Hepatocyte (in vitro differentiated cells): Measurements from ENCODE around the gene LONP1.

Experiments used
- EZH2 ChIP-seq: fragments of 200-600 bp; sonication (generic); IDR thresholded peaks from 2 replicates; pipeline ENCODE4 v1.6.1; 2016; ENCODE audit warnings: antibody characterized with exemption, mild to moderate bottlenecking, borderline replicate concordance
- EZH2phosphoT487 ChIP-seq: fragments of 200-600 bp; sonication (generic); IDR thresholded peaks from one replicate; pipeline ENCODE4 v1.6.1; 2018; ENCODE audit warnings: antibody characterized with exemption, mild to moderate bottlenecking, low read depth, moderate library complexity; ENCODE audit not compliant: unreplicated experiment, severe bottlenecking
- TF ChIP-seq, protein P1 (sequence below): fragments of 200-600 bp; sonication (generic); IDR thresholded peaks from 2 replicates; pipeline ENCODE4 v1.5.1; 2016; ENCODE audit warnings: antibody characterized with exemption, mild to moderate bottlenecking; ENCODE audit not compliant: poor library complexity

DNA sequence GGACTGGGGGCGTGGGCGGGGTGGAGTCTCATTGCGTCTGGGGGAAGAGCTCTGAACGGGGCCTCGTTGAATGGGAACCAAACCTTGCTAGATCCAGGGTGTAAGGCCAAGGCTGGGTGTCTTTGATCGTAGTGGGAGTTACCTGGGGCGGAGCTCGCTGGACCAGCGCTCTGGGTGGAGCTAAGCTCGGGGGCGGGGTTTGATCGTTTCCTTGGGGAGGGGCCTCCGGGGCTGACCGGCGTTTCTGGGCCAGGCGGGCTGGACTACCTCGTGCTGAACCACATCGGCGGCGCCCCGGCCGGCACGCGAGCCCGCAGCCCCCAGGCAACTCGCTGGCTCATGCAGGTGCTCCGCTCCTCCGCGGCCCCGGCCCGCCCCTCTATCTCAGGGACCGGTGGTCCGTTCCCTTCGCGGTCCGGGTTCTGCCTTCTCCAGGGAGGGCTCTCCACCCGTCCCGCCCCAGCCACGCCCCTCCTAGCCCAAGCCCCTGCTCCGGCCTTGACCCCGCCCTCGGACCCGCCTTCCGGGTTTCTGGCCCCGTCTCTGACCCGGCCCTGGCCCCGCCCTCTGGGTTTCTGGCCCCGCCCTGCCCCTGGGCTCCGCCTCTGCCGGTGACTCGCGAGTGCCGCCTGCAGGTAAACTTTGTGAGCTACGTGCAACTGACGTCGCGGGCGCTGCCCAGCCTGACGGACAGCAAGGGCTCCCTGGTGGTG, 33.1 kb downstream of the LONP1 start:
- TF ChIP-seq, protein P1, sequence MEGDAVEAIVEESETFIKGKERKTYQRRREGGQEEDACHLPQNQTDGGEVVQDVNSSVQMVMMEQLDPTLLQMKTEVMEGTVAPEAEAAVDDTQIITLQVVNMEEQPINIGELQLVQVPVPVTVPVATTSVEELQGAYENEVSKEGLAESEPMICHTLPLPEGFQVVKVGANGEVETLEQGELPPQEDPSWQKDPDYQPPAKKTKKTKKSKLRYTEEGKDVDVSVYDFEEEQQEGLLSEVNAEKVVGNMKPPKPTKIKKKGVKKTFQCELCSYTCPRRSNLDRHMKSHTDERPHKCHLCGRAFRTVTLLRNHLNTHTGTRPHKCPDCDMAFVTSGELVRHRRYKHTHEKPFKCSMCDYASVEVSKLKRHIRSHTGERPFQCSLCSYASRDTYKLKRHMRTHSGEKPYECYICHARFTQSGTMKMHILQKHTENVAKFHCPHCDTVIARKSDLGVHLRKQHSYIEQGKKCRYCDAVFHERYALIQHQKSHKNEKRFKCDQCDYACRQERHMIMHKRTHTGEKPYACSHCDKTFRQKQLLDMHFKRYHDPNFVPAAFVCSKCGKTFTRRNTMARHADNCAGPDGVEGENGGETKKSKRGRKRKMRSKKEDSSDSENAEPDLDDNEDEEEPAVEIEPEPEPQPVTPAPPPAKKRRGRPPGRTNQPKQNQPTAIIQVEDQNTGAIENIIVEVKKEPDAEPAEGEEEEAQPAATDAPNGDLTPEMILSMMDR: peak; percentile 80
- TF ChIP-seq EZH2phosphoT487: no peak
- no peak for TF ChIP-seq EZH2
